Hepatocyte (in vitro differentiated cells): ENCODE measurements around the gene PSMB7.

Source experiments
- EZH2 ChIP-seq: fragments of 200-600 bp; sonication (generic); IDR thresholded peaks from 2 replicates; pipeline ENCODE4 v1.6.1; 2016; ENCODE audit warnings: antibody characterized with exemption, mild to moderate bottlenecking, borderline replicate concordance
- TF ChIP-seq, protein P1 (sequence below): fragments of 200-600 bp; sonication (generic); IDR thresholded peaks from 2 replicates; pipeline ENCODE4 v1.5.1; 2016; ENCODE audit warnings: antibody characterized with exemption, mild to moderate bottlenecking; ENCODE audit not compliant: poor library complexity

DNA sequence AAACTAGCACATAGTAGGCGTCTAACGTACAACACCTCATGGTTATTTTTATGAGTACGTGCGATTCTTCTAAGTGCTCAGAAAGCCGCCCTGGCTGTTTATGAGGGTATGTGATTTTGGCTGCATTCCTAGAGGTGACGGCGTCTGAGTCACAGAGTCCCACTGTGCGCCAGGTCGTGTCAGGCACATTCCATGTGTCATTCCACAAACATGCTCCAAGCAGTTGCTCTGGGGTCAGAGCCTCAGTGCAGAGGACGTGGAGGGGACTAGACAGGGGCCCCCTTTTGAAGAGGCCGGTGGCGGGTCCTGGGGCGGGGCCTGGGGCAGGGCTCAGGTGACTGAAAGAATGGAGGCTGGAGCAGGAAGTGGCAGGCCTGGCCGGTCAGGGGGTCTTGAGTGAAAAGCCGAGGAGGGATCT, 105.6 kb downstream of the PSMB7 start:
- TF ChIP-seq EZH2: no peak
- TF ChIP-seq, protein P1, sequence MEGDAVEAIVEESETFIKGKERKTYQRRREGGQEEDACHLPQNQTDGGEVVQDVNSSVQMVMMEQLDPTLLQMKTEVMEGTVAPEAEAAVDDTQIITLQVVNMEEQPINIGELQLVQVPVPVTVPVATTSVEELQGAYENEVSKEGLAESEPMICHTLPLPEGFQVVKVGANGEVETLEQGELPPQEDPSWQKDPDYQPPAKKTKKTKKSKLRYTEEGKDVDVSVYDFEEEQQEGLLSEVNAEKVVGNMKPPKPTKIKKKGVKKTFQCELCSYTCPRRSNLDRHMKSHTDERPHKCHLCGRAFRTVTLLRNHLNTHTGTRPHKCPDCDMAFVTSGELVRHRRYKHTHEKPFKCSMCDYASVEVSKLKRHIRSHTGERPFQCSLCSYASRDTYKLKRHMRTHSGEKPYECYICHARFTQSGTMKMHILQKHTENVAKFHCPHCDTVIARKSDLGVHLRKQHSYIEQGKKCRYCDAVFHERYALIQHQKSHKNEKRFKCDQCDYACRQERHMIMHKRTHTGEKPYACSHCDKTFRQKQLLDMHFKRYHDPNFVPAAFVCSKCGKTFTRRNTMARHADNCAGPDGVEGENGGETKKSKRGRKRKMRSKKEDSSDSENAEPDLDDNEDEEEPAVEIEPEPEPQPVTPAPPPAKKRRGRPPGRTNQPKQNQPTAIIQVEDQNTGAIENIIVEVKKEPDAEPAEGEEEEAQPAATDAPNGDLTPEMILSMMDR: no peak
